Smooth muscle cell (in vitro differentiated cells): Measurements from ENCODE around the gene EBF4. TPM values are rescaled to one million over a fixed set of nuclear protein-coding genes. Genes with fewer than 3 reads are reported as not detected.

Experiments
- DNase-seq: peaks from one replicate; lab custom pipeline; 2025; ENCODE audit not compliant: unreplicated experiment; lab: John Stamatoyannopoulos, UW
- H2AFZ ChIP-seq: fragments of 200-600 bp; sonication (generic); 2 replicates; pipeline ENCODE4 v1.6.0; 2016; ENCODE audit warnings: antibody characterized with exemption, low read depth, mild to moderate bottlenecking
- H3F3A ChIP-seq: fragments of 200-600 bp; sonication (generic); 2 replicates; pipeline ENCODE4 v1.6.0; 2017; ENCODE audit warnings: antibody characterized with exemption, low read depth
- H3K27ac ChIP-seq: fragments of 200-600 bp; sonication (generic); 2 replicates; pipeline ENCODE4 v1.5.1; 2016; ENCODE audit warnings: low read depth, mild to moderate bottlenecking
- H3K27me3 ChIP-seq: fragments of 200-600 bp; sonication (generic); 2 replicates; pipeline ENCODE4 v1.6.1; 2016; ENCODE audit warnings: low read depth, mild to moderate bottlenecking
- H3K36me3 ChIP-seq: fragments of 200-600 bp; sonication (generic); 2 replicates; pipeline ENCODE4 v1.5.1; 2016; ENCODE audit warnings: low read depth
- H3K4me1 ChIP-seq: fragments of 200-600 bp; sonication (generic); 2 replicates; pipeline ENCODE4 v1.5.1; 2016; ENCODE audit warnings: low read depth
- H3K4me2 ChIP-seq: fragments of 200-600 bp; sonication (generic); 2 replicates; pipeline ENCODE4 v1.6.0; 2016; ENCODE audit warnings: mild to moderate bottlenecking
- H3K4me3 ChIP-seq: fragments of 200-600 bp; sonication (generic); 2 replicates; pipeline ENCODE4 v1.5.1; 2016; ENCODE audit warnings: mild to moderate bottlenecking
- H3K79me2 ChIP-seq: fragments of 200-600 bp; sonication (generic); 2 replicates; pipeline ENCODE4 v1.6.0; 2016; ENCODE audit warnings: low read depth, mild to moderate bottlenecking
- H3K9ac ChIP-seq: fragments of 200-600 bp; sonication (generic); 2 replicates; pipeline ENCODE4 v1.6.0; 2016; ENCODE audit warnings: low read depth
- H3K9me3 ChIP-seq: fragments of 200-600 bp; sonication (generic); replicated peaks from 2 replicates; pipeline ENCODE4 v1.5.1; 2016; ENCODE audit warnings: low read depth
- H4K20me1 ChIP-seq: fragments of 200-600 bp; sonication (generic); 2 replicates; pipeline ENCODE4 v1.6.0; 2016; ENCODE audit warnings: low read depth
- CTCF ChIP-seq: fragments of 200-600 bp; sonication (generic); IDR thresholded peaks from 2 replicates; pipeline ENCODE4 v1.5.1; 2017; ENCODE audit warnings: borderline replicate concordance, mild to moderate bottlenecking, antibody characterized with exemption; ENCODE audit not compliant: insufficient read depth, poor library complexity, severe bottlenecking
- WGBS: methylation state at CpG from one replicate; pipeline ENCODE4 v1.1.7; 2016; ENCODE audit warnings: low lambda C conversion rate; 5-methylcytosine and 5-hydroxymethylcytosine counted together
- polyA plus RNA-seq: library from polyadenylated mRNA; unstranded; fragments of >200 nt; fragmentation: Nextera tagmentation; extraction: Ambion mirVana; gene quantifications from 2 replicates; pipeline ENCODE4 v1.2.1, GENCODE V29; 2016
- total RNA-seq: library from RNA; depleted of rRNA; stranded (reverse); fragments of >200 nt; gene quantifications from 2 replicates; pipeline ENCODE4 v1.2.3, GENCODE V29; 2014

Gene EBF4
- total and polyA plus RNA-seq, 2 experiments from 2014 or later: 8.2 to 19.0 TPM

GRCh38 chr20:2755451-2756055 is 63.0 kb downstream of the EBF4 start:
- no peak overlapping the region for H3K4me2 ChIP-seq
- no peaks in the 10 kb centered on the region for H3F3A ChIP-seq
- peaks cover 43% of the 10 kb centered on the region for H3K27me3 ChIP-seq
- no peak overlapping the region for H3K4me3 ChIP-seq
- no peaks in the 10 kb centered on the region for H3K79me2 ChIP-seq
- H3K36me3 ChIP-seq: no peaks in the 10 kb centered on the region
- DNase-seq: no peak
- no peaks in the 10 kb centered on the region for H3K9me3 ChIP-seq
- H3K9ac ChIP-seq: no peak overlapping the region
- peaks cover 4% of the 10 kb centered on the region for H4K20me1 ChIP-seq
- TF ChIP-seq CTCF: no peak
- H3K27ac ChIP-seq: no peak overlapping the region
- H2AFZ ChIP-seq: no peak overlapping the region
- WGBS: 81% methylated on average over 17 of the region's 18 CpGs
- peaks cover 11% of the 10 kb centered on the region for H3K4me1 ChIP-seq

GRCh38 chr20:2756056-2756611 is 63.6 kb downstream of the EBF4 start:
- Histone ChIP-seq H3K27ac (no peak overlapping the region), H3K4me3 (no peak overlapping the region), H3K9me3 (no peaks in the 10 kb centered on the region), H3K27me3 (peaks cover 37% of the 10 kb centered on the region), H3K4me2 (no peak overlapping the region), H3F3A (no peaks in the 10 kb centered on the region), H3K4me1 (peaks cover 9% of the 10 kb centered on the region), H3K9ac (no peak overlapping the region), H2AFZ (no peak overlapping the region), H3K36me3 (no peaks in the 10 kb centered on the region), H3K79me2 (no peaks in the 10 kb centered on the region), H4K20me1 (peaks cover 2% of the 10 kb centered on the region)
- TF ChIP-seq CTCF: peak; percentile 53
- WGBS: 23% methylated on average over 5 of the region's 5 CpGs
- DNase-seq: no peak

- H3K4me1 ChIP-seq: peaks cover 5% of the 10 kb centered on the region
- no peak overlapping the region for H2AFZ ChIP-seq
- H3F3A ChIP-seq: no peaks in the 10 kb centered on the region
- H3K4me3 ChIP-seq: no peak overlapping the region
- WGBS: 93% methylated on average over 5 of the region's 5 CpGs
- no peak overlapping the region for H3K27ac ChIP-seq
- no peak for DNase-seq
- H3K79me2 ChIP-seq: no peaks in the 10 kb centered on the region
- H4K20me1 ChIP-seq: no peaks in the 10 kb centered on the region
- no peaks in the 10 kb centered on the region for H3K36me3 ChIP-seq
- no peak overlapping the region for H3K4me2 ChIP-seq
- no peaks in the 10 kb centered on the region for H3K9me3 ChIP-seq
- H3K27me3 ChIP-seq: peaks cover 29% of the 10 kb centered on the region
- H3K9ac ChIP-seq: no peak overlapping the region
- TF ChIP-seq CTCF: no peak
Measured at GRCh38 chr20:2757001-2757400, 64.4 kb downstream of the EBF4 start.

GRCh38 chr20:2757969-2758368 is 65.4 kb downstream of the EBF4 start:
- H3K79me2 ChIP-seq: no peaks in the 10 kb centered on the region
- peaks cover 5% of the 10 kb centered on the region for H3K4me1 ChIP-seq
- no peaks in the 10 kb centered on the region for H3K9me3 ChIP-seq
- H3K4me2 ChIP-seq: no peak overlapping the region
- no peak for TF ChIP-seq CTCF
- H3F3A ChIP-seq: no peaks in the 10 kb centered on the region
- H3K36me3 ChIP-seq: no peaks in the 10 kb centered on the region
- WGBS: 90% methylated on average over 5 of the region's 5 CpGs
- H3K27ac ChIP-seq: no peak overlapping the region
- no peaks in the 10 kb centered on the region for H4K20me1 ChIP-seq
- H3K9ac ChIP-seq: no peak overlapping the region
- DNase-seq: no peak
- H2AFZ ChIP-seq: no peak overlapping the region
- H3K27me3 ChIP-seq: peaks cover 22% of the 10 kb centered on the region
- H3K4me3 ChIP-seq: no peak overlapping the region
